ENCODE data around the gene LSR.

GRCh38 chr19:35246466-35247092, 2.2 kb upstream of the LSR start:
- TF ChIP-seq EZH2phosphoT487 (IDR thresholded peaks at IDR 0.05; ENCODE audit: unreplicated experiment) (no peak), CTCF (conservative IDR thresholded peaks at IDR 0.05; ENCODE audit: low read depth in 2 of 2) (no peak), EZH2 (IDR thresholded peaks at IDR 0.05; ENCODE audit: low read depth, unreplicated experiment) (no peak), POLR2AphosphoS5 (IDR thresholded peaks at IDR 0.05; ENCODE audit: low read depth) (no peak), ETS1 (IDR thresholded peaks at IDR 0.05) (no peak), JUNB (IDR thresholded peaks at IDR 0.05; ENCODE audit: unreplicated experiment) (no peak)
